GM21529 (cell line): Measurements from ENCODE around the gene SEH1L.
"Not testable (repeated sequence)": the region's sequence is repeated elsewhere in the genome, so short reads cannot be mapped to it uniquely, and the experiment has no call there.

Experiments
- ATAC-seq: cut with Tn5 transposase; IDR thresholded peaks from one replicate; pipeline ENCODE4 v1.9.1; 2021; ENCODE audit not compliant: unreplicated experiment

SEH1L gene, protein sequence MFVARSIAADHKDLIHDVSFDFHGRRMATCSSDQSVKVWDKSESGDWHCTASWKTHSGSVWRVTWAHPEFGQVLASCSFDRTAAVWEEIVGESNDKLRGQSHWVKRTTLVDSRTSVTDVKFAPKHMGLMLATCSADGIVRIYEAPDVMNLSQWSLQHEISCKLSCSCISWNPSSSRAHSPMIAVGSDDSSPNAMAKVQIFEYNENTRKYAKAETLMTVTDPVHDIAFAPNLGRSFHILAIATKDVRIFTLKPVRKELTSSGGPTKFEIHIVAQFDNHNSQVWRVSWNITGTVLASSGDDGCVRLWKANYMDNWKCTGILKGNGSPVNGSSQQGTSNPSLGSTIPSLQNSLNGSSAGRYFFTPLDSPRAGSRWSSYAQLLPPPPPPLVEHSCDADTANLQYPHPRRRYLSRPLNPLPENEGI

GRCh38 chr18:12947285-12948049 is at the start of gene SEH1L:
TSS of gene SEH1L (plus strand) at chr18:12948011. CDS start at chr18:12948122, 111 bp downstream.
- ATAC-seq: peak; percentile 72

DNA sequence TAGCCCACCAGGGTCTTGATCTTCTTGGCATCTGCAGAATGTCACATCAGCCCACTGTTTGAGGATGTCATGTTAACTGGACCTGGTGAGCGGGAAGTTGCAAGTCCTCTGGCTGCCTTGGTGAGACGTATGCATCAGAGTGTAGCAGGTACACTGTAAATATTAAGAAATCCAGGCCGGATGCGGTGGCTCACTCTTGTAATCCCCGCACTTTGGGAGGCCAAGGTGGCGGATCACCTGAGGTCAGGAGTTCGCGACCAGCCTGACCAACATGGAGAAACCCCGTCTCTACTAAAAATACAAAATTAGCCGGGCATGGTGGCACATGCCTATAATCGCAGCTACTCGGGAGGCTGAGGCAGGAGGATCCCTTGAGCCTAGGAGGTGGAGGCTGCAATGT is 46.6 kb upstream of the SEH1L start:
- not testable (repeated sequence) for ATAC-seq

DNA sequence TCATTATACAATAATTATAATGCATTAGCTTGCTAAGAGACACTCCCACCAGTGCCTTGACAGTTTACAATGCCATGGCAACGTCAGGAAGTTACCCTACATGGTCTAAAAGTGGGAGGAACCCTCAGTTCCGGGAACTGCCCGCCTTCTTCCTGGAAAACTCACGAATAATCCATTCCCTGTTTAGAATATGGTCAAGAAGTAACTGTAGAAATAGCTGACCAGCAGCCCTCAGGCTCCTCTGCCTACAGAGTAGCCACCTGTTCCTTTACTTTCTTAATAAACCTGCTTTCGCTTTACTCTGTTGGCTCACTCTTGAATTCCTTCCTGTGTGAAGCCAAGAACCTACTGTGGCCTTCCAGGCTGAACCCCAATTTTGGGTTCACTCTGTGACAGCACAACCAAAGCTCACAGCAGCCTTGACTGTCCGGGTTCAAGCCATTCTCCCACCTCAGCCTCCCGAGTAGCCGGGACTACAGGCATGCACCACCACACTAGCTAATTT is 43.7 kb upstream of the SEH1L start:
- ATAC-seq: no peak

GRCh38 chr18:12906119-12906518 is 41.7 kb upstream of the SEH1L start:
- no peak for ATAC-seq

- ATAC-seq: no peak
Observed at GRCh38 chr18:12906773-12907172, 41.0 kb upstream of the SEH1L start.

DNA sequence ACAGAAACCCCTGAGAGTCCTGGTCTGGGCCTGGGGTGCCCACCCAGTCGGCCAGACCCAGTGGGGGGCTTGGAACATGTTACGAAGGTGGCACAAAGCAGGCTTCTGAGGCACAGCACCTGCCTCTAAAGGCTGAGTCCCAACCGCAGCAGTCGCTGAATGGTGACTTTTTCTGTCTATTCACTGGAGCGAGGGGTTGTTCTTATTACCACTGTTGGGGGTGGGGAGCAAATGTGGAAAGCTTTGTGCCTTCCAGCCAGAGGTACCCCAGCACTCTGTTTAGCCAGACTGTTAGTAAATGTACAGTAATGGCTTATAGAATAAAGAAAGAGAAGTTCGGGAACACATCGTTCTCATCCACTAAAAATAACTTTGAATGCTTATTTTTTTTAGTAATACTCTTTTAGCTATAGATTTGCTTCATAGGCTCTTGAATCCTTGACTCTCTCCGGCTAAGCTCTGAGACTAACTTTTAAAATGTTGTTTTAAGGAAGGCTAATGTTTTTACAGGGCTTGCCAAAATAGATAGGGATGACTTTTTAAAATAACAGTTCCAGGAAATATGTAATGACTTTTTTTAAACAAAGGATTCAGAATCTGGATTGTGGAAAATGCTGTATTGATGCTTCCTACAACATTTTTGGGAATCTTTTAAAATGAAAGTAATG is 40.4 kb upstream of the SEH1L start:
- no peak for ATAC-seq

- no peak for ATAC-seq
Observed at GRCh38 chr18:12908706-12909105, 39.1 kb upstream of the SEH1L start.

DNA sequence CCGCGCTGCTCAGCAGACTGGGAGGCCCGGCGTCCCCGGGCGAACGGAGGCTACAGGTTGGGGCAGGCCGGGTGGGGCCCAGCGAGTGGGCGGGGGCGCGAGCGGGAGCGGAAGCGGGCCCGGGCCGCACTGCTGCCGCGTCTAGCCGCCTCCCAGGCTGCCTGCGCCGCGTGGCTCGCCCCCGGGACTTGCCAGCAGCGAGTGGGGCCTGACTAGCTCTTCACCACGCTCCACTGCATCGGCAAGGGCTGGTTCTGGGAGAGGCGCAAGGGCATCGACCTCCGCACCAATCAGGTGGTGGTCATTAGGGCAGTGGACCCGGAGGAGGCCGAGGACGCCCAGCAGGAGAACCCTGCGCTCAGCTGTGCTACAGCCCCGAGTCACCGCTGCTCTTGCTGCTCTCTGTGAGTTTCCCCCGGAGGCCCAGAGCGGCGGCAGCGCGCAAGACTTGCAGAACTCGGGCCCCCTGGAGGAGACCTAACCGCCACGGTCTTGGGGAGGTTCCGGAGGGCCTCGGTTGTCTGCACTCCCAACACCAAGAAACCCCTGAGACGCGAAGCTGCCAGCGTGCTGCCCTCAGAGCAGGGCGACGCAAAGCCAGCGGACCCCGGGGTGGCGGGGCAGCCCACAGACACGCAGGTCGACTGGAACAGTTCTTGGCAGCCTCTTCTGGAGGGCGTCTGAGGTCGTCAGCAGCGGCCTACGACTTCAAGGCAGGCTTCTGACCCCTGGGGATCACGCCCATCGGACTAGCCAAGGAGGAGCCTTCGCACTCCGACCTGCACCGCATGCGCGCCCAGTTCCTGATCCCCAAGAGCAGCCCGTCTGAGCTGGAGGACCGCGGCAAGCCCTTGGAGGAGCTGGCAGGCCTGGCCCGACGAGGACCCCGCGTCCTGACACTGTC is 36.5 kb upstream of the SEH1L start:
- no peak for ATAC-seq

- no peak for ATAC-seq
Observed at GRCh38 chr18:12911929-12912703, 35.7 kb upstream of the SEH1L start.

DNA sequence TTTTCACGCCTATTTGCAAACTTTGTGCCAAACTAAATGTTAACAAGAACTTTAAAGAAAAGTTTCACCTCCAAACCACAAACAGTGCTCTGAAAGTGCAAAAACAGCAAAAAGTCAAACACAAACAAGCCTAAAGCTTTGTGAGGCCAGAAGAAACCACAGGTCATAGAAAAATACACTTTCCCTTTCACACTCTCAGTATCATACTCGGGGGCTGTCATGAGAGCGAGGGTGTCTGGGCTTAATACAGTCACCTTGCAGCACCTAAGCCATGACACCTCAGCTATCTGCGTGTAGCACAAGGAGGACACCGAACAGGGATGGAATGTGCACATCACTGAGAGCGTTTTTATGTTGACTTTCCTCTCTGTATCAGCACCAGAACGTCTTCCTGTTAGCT is 26.6 kb upstream of the SEH1L start:
- peak; percentile 65 for ATAC-seq

DNA sequence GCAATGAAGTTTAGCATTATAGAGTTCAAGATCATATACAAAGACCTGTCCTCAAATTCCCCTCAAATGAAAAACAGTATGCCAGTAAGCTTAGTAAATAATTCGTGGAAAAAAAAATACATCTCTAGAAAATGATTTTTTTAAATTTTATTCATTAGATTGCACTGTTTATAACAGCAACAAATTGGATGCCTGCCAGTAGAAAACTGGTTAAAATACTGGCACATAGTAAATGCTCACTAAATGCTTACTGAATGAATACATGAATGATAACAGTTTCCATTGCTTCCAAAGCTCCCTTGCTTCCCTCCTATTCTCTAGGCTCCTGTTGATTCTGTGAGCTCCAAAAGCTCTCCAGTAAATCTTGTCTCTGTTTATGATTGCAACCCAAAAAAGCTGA is 25.5 kb upstream of the SEH1L start:
- no peak for ATAC-seq

DNA sequence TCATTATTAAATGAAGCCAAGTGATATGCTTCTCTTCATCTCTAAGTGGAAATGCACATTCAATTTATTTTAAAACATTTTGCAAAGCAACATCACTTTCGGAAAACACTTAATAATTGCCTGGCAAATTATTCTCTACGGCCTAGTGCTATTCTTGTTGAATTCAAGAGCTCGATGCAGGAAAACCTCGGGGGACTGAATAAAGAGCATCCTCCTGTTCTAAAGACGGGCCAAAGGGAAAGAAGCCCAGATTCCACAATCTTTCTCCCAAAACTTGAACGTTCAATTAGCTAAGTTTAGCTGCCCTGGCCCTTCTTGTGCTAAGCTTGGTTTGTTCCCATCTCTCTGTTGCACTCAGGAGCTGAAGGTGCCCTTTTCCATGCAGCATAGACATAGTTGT is 23.2 kb upstream of the SEH1L start:
- no peak for ATAC-seq

DNA sequence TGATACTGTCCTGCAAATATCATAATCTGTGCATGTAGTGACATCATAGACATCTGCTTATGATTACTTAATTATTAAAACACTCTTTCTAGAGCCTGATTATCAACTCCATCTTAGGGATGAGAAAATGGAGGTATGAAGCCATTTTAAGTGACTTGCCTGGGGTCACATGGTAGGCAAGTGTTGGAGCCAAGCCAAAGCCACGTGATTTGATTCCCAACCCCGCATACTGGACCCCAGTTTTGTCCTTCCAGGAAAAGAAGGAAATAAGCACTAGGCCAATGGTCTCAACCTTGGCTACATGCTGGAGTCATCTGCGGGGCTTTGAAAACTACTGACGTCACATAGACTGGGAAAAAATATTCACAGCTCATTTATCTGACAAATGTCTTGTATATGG is 19.6 kb upstream of the SEH1L start:
- no peak for ATAC-seq

DNA sequence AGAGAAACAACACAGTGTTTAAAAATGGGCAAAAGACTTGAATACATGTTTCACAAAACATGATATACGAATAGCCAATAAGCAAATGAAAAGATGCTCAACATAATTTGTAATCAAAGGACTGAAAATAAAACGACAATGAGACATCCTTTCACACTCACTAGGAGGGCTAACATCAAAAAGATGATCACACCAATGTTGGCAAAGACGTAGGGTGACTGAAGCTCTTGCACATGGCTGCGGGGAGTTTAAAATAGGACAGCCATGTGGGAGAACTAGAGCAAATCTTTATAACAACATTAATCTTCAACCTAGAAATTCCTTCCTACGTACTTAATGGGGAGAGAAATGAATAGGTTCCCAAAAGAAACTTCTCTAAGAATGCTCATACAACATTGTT is 19.2 kb upstream of the SEH1L start:
- no peak for ATAC-seq

DNA sequence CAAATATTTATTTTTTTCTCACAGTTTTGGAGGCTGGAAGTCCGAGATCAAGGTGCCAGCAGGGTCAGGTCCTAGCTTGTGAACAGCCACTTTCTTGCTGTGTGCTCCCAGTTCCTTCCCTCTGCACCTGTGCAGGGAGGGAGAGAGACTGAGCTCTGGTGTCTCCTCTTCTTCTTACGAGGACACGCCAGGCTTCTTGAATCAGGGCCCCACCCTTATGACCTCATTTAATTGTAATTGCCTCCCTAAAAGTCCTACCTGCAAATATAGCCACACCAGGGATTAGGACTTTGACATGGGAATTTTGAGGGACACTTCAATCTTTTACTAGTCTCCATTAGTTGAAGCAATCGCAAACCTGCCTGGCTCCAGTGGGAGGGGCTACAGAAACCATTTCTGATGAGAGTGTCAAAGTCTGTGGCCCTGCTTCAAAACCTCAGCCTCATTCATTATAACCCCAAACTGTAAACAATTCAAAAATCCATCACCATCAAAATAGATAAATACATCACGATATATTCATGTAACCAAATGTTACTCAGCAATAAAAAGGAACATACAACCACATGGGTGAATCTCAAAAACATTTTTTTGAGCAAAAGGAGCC is 18.2 kb upstream of the SEH1L start:
- ATAC-seq: no peak

GRCh38 chr18:12930376-12930775 is 17.4 kb upstream of the SEH1L start:
- ATAC-seq: no peak

- no peak for ATAC-seq
Observed at GRCh38 chr18:12930908-12931307, 16.9 kb upstream of the SEH1L start.

DNA sequence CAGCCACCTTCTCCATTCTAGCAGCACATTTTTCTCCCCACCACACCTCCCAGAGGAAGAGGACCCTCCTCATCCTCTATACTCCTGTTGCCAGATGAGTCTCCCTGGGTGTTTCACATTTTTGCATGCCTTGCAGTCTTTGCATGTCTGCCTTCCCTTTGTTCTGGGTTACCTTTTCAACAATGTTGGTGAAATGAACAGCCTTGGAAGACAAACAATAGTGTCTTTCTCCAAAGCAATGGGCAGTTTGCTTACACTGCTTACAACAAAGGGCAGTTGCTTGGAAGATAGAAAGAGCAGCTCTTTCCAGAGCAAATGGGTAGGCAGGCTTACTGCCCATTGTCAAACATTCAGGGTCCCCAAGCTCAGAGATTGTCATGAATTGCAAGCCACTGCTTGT is 14.5 kb upstream of the SEH1L start:
- ATAC-seq: no peak

- no peak for ATAC-seq
Observed at GRCh38 chr18:12934454-12935071, 13.2 kb upstream of the SEH1L start.
